Transverse colon (tissue), 4 donors: ENCODE data around the gene KRT7.

Experiments used
- POLR2A ChIP-seq: fragments of 450-650 bp; IDR thresholded peaks from one replicate; pipeline ENCODE4 v1.6.1; 2016; ENCODE audit warnings: antibody characterized with exemption, mild to moderate bottlenecking, moderate library complexity
- POLR2AphosphoS5 ChIP-seq, 3 donors: sonication (generic); formaldehyde crosslinking; IDR thresholded peaks; one replicate each; pipeline ENCODE4 v1.6.1; 2016; ENCODE audit warnings: antibody characterized with exemption in 3 of 3
- TF ChIP-seq, protein P1 (sequence below), 5 experiments: fragments of 200-600 bp in 3 of 5; fragments of 450-650 bp in 2 of 5; sonication (generic) in 3 of 5; IDR thresholded peaks; 1 replicate in 2 of 5; 2 replicates in 3 of 5; pipeline ENCODE4 v1.5.1; 2016 to 2017; ENCODE audit warnings: antibody characterized with exemption in 5 of 5, inconsistent platforms in 3 of 5, mild to moderate bottlenecking in 2 of 5, moderate library complexity in 1 of 5

- TF ChIP-seq POLR2A (no peak), POLR2AphosphoS5 (IDR thresholded peaks at IDR 0.05) (no peak)
- TF ChIP-seq, protein P1, sequence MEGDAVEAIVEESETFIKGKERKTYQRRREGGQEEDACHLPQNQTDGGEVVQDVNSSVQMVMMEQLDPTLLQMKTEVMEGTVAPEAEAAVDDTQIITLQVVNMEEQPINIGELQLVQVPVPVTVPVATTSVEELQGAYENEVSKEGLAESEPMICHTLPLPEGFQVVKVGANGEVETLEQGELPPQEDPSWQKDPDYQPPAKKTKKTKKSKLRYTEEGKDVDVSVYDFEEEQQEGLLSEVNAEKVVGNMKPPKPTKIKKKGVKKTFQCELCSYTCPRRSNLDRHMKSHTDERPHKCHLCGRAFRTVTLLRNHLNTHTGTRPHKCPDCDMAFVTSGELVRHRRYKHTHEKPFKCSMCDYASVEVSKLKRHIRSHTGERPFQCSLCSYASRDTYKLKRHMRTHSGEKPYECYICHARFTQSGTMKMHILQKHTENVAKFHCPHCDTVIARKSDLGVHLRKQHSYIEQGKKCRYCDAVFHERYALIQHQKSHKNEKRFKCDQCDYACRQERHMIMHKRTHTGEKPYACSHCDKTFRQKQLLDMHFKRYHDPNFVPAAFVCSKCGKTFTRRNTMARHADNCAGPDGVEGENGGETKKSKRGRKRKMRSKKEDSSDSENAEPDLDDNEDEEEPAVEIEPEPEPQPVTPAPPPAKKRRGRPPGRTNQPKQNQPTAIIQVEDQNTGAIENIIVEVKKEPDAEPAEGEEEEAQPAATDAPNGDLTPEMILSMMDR (IDR thresholded peaks at IDR 0.05) = no peak
Measured at GRCh38 chr12:52199294-52199919, 33.6 kb upstream of the KRT7 start.
